K562 (cell line): ENCODE data around the gene STAMBPL1. TPM values are rescaled to one million over a fixed set of nuclear protein-coding genes. Genes with fewer than 3 reads are reported as not detected.

Experiments
- ATAC-seq: fragments of 200-7000 bp; cut with Tn5 transposase; 3 replicates; pipeline ENCODE4 v1.9.1; 2020; ENCODE audit warnings: moderate library complexity
- BruUV-seq: library from RNA; stranded (reverse); fragments of 400-500 nt; replicated peaks from 2 replicates; lab custom pipeline; 2021; lab: Mats Ljungman, UMichigan
- CTCF ChIA-PET: fragments of 300-600 bp; formaldehyde crosslinking; extraction: SDS; loops from one replicate; lab custom pipeline; 2021; ENCODE audit warnings: low intra/inter-chr PET ratio; lab: Yijun Ruan, JAX
- POLR2A ChIA-PET: fragments of 300-600, 350-650 bp; sonication (Branson Sonifier 250); formaldehyde crosslinking; extraction: SDS; loops from one replicate; lab custom pipeline; 2021; ENCODE audit warnings: antibody characterized with exemption, inconsistent platforms; lab: Yijun Ruan, JAX
- DNase-seq, 4 experiments: peaks; one replicate each; pipeline versions ENCODE4 v3.0.0 to v3.0.0-alpha.2; 2011 to 2018; ENCODE audit warnings: low spot score in 3 of 4, mixed read lengths in 3 of 4; ENCODE audit errors: extremely low read depth in 1 of 4
- FAIRE-seq: peaks from 2 replicates; lab custom pipeline; 2011; peaks lifted over from hg19 to GRCh38; lab: Jason Lieb, UNC
- H2AFZ ChIP-seq: 2 replicates; pipeline ENCODE4 v1.6.0; 2011; ENCODE audit warnings: low read depth, low read length, control low read depth, inconsistent platforms
- H3K27ac ChIP-seq: fragments of 200-600 bp; 3 replicates; pipeline ENCODE4 v1.8.0; 2011; ENCODE audit warnings: low read depth, mild to moderate bottlenecking, control low read depth, inconsistent platforms, low read length, moderate library complexity, mixed read lengths; ENCODE audit errors: extremely low read depth
- H3K27me3 ChIP-seq, 2 experiments: fragments of 300-600 bp in 1 of 2; 2 replicates in 1 of 2; 3 replicates in 1 of 2; pipeline versions ENCODE4 v1.6.0 to v1.8.0; 2011; ENCODE audit warnings: inconsistent platforms in 2 of 2, low read length in 2 of 2, mild to moderate bottlenecking in 1 of 2, mixed read lengths in 1 of 2, moderate library complexity in 1 of 2; ENCODE audit not compliant: control insufficient read depth in 2 of 2, insufficient read depth in 2 of 2
- H3K36me3 ChIP-seq: fragments of 300-600 bp; 3 replicates; pipeline ENCODE4 v1.8.0; 2011; ENCODE audit warnings: mild to moderate bottlenecking, low read length, inconsistent platforms; ENCODE audit not compliant: control insufficient read depth, insufficient read depth
- H3K4me1 ChIP-seq, 2 experiments: fragments of 200-600 bp in 1 of 2; replicated peaks in 1 of 2; 2 replicates in 1 of 2; 3 replicates in 1 of 2; pipeline versions ENCODE4 v1.5.1 to v1.8.0; 2011; ENCODE audit warnings: inconsistent platforms in 2 of 2, low read length in 2 of 2, mild to moderate bottlenecking in 1 of 2, mixed read lengths in 1 of 2, moderate library complexity in 1 of 2; ENCODE audit not compliant: control insufficient read depth in 2 of 2, insufficient read depth in 2 of 2
- H3K4me2 ChIP-seq: 2 replicates; pipeline ENCODE4 v1.6.1; 2011; ENCODE audit warnings: low read length, control low read depth, inconsistent platforms, mixed read lengths; ENCODE audit not compliant: insufficient read depth
- H3K4me3 ChIP-seq: fragments of 200-600 bp; sonication (generic), shearing (Covaris generic); 2 replicates; pipeline ENCODE4 v1.5.1; 2016; ENCODE audit warnings: control low read depth, inconsistent platforms
- H3K79me2 ChIP-seq: fragments of 200-600 bp; 3 replicates; pipeline ENCODE4 v1.8.0; 2011; ENCODE audit warnings: low read length, inconsistent platforms; ENCODE audit not compliant: control insufficient read depth, insufficient read depth
- H3K9ac ChIP-seq, 2 experiments: 2 replicates each; pipeline versions ENCODE4 v1.6.0 to v1.6.1; 2011; ENCODE audit warnings: low read depth in 2 of 2, low read length in 2 of 2, control low read depth in 1 of 2, inconsistent platforms in 1 of 2, mild to moderate bottlenecking in 1 of 2, mixed read lengths in 1 of 2; ENCODE audit not compliant: insufficient read depth in 1 of 2
- H3K9me1 ChIP-seq: one replicate; pipeline ENCODE4 v1.6.0; 2011; ENCODE audit warnings: inconsistent platforms, mild to moderate bottlenecking, low read length, moderate library complexity; ENCODE audit not compliant: control insufficient read depth, insufficient read depth
- H3K9me3 ChIP-seq: replicated peaks from 2 replicates; pipeline ENCODE4 v1.5.1; 2011; ENCODE audit warnings: low read depth, low read length, inconsistent platforms; ENCODE audit not compliant: control insufficient read depth, insufficient read depth
- H4K20me1 ChIP-seq: replicated peaks from 2 replicates; pipeline ENCODE4 v1.6.1; 2011; ENCODE audit warnings: low read length, inconsistent platforms, mixed read lengths; ENCODE audit not compliant: control insufficient read depth, insufficient read depth
- CREBBP ChIP-seq: IDR thresholded peaks from one replicate; pipeline ENCODE4 v1.6.1; 2012; ENCODE audit warnings: low read depth, mild to moderate bottlenecking, control low read depth, inconsistent platforms, low read length
- HES1 ChIP-seq: fragments of 450-650 bp; IDR thresholded peaks from 2 replicates; pipeline ENCODE4 v1.6.1; 2016; ENCODE audit warnings: low read depth, mild to moderate bottlenecking, moderate library complexity
- HOXB6 ChIP-seq: fragments of 250-450 bp; sonication (Bioruptor Pico); IDR thresholded peaks from 2 replicates; pipeline ENCODE4 v1.5.1; 2022; ENCODE audit warnings: mild to moderate bottlenecking, borderline replicate concordance
- IFI16 ChIP-seq: fragments of 250-450 bp; sonication (Bioruptor Pico); IDR thresholded peaks from 2 replicates; pipeline ENCODE4 v2.1.2; 2022; ENCODE audit warnings: mild to moderate bottlenecking, inconsistent platforms
- MIER1 ChIP-seq: fragments of 450-650 bp; IDR thresholded peaks from 2 replicates; pipeline ENCODE4 v1.6.1; 2016; ENCODE audit warnings: antibody characterized with exemption, mild to moderate bottlenecking, low read depth
- MYC ChIP-seq, 2 experiments: fragments of 250-450 bp in 1 of 2; sonication (Bioruptor Pico) in 1 of 2; IDR thresholded peaks; 2 replicates each; pipeline versions ENCODE4 v1.5.1 to v1.6.1; 2012 to 2021; ENCODE audit warnings: low read depth in 2 of 2, borderline replicate concordance in 1 of 2, improper control_type of control experiment in 1 of 2, low read length in 1 of 2, mild to moderate bottlenecking in 1 of 2, moderate library complexity in 1 of 2
- ZC3H11A ChIP-seq: IDR thresholded peaks from 2 replicates; pipeline ENCODE4 v1.6.1; 2012; ENCODE audit warnings: low read depth, low read length, improper control_type of control experiment
- ZNF174 ChIP-seq: fragments of 250-450 bp; sonication (Bioruptor Pico); IDR thresholded peaks from 2 replicates; pipeline ENCODE4 v1.4.0; 2020; ENCODE audit warnings: mild to moderate bottlenecking
- WGBS: fragments of 100-300 bp; shearing (Covaris generic); methylation state at CpG from one replicate; pipeline ENCODE4 v1.1.6; 2016; ENCODE audit warnings: low coverage, mixed read lengths; ENCODE audit not compliant: insufficient coverage; ENCODE audit errors: missing lambda C conversion rate; 5-methylcytosine and 5-hydroxymethylcytosine counted together
- in situ Hi-C: fragments of 300-500 bp; cut with MboI; formaldehyde crosslinking; loops from 4 replicates; pipeline ENCODE4 v1.15.0; 2018; ENCODE audit warnings: inconsistent platforms, mixed read lengths
- intact Hi-C: fragments of 100-400 bp; cut with micrococcal nuclease; formaldehyde crosslinking; loops from 2 replicates; pipeline ENCODE4 v1.14.2; 2022
- polyA plus RNA-seq, 8 experiments: library from polyadenylated mRNA; depleted of rRNA in 4 of 8; stranded (reverse) in 5 of 8; unstranded in 3 of 8; fragments of >200 nt; fragmentation: Nextera tagmentation in 2 of 8; fragmentation: Illumina TruSeq in 1 of 8; extraction: Ambion mirVana in 2 of 8; extraction: Trizol in 1 of 8; gene quantifications; 2 replicates each; pipeline versions ENCODE4 v1.2.1 to v1.2.3, GENCODE V29; 2011 to 2014; ENCODE audit warnings: inconsistent platforms in 1 of 8, missing spikeins in 1 of 8
- total RNA-seq, 7 experiments: library from RNA; depleted of rRNA in 6 of 7; stranded (reverse); fragments of >200 nt in 6 of 7; fragmentation: Illumina TruSeq in 2 of 7; extraction: Trizol in 2 of 7; gene quantifications; 2 replicates each; pipeline versions ENCODE4 v1.2.1 to v1.2.3, GENCODE V29; 2011 to 2021; ENCODE audit warnings: low replicate concordance in 1 of 7

STAMBPL1 gene
- total and polyA plus RNA-seq, 9 of the 15 experiments (the other 6 are each of a cell fraction or from before 2014, with no cell fraction given): 0.09 TPM; not detected in 8

DNA sequence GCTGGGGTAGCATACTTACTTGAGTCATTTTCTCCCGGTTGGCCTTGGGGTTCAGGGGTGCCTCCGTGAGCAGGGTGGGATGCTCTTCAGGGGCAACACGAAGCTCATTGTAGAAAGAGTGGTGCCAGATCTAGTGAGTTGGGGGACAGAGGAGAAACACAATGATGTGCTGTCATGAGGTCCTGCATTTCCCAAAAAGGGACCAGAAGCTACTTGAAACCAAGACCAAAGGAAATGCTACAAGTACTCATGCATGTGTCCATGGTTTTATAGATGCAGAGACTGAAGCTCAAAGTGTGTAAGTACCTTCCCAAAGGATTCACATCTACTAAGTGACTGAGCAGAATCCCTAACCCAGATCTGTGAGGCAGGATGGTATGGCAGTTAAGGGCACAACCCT lies 63.7 kb downstream of the STAMBPL1 start:
- DNase-seq (no peak), ATAC-seq (no peak), FAIRE-seq (no peak)
- Histone ChIP-seq H3K27me3 (no peaks in the 10 kb centered on the region), H3K27ac (no peak overlapping the region), H3K4me2 (no peak overlapping the region), H3K9me1 (no peaks in the 10 kb centered on the region), H3K4me1 (no peaks in the 10 kb centered on the region), H3K79me2 (no peaks in the 10 kb centered on the region), H4K20me1 (no peaks in the 10 kb centered on the region), H3K9me3 (no peaks in the 10 kb centered on the region), H3K36me3 (no peaks in the 10 kb centered on the region), H2AFZ (no peak overlapping the region), H3K4me3 (no peak overlapping the region), H3K9ac (no peak overlapping the region)
- ChIA-PET CTCF (no interaction called here), POLR2A (interaction anchor here (0.6 kb wide), 1 partner anchor 870 kb away, joined by 3 read pairs; no protein-coding TSS in a partner anchor)
- intact Hi-C loops (no loop called here), in situ Hi-C loops (loop anchor here (5.0 kb wide), 1 partner anchor 279 kb away; no protein-coding TSS in a partner anchor)
- no TSS peak for BruUV-seq
- TF ChIP-seq ZC3H11A (no peak), HOXB6 (CRISPR knock-in tag) (no peak), MYC (IDR thresholded peaks at IDR 0.05; ENCODE audit: low read depth, low read length) (no peak), MYC (CRISPR knock-in tag; IDR thresholded peaks at IDR 0.05; ENCODE audit: borderline replicate concordance, low read depth) (no peak), ZNF174 (no peak), HES1 (no peak), MIER1 (no peak), IFI16 (CRISPR knock-in tag) (no peak), CREBBP (no peak)
- 0% methylated on average over 2 of the region's 3 CpGs for WGBS
